DMS79 treated with DMSO at 0.1 percent for 48 hours (cell line): Measurements from ENCODE around the gene ALDH16A1.

Source experiments
- DNase-seq: peaks from one replicate; lab custom pipeline; 2025; lab: John Stamatoyannopoulos, UW

The ALDH16A1 gene

GRCh38 chr19:49514151-49514550, 61.1 kb downstream of the ALDH16A1 start:
- peak; percentile 24 for DNase-seq

- DNase-seq: no peak
Measured at GRCh38 chr19:49515767-49516166, 62.7 kb downstream of the ALDH16A1 start.

- no peak for DNase-seq
Measured at GRCh38 chr19:49518033-49518432, 65.0 kb downstream of the ALDH16A1 start.
